HG03025 (cell line): Measurements from ENCODE around the gene HIC1.

ENCODE experiments used
- ATAC-seq: cut with Tn5 transposase; IDR thresholded peaks from one replicate; pipeline ENCODE4 v1.9.1; 2021; ENCODE audit warnings: mild to moderate bottlenecking, moderate library complexity; ENCODE audit not compliant: unreplicated experiment, low FRiP score

Gene HIC1

DNA sequence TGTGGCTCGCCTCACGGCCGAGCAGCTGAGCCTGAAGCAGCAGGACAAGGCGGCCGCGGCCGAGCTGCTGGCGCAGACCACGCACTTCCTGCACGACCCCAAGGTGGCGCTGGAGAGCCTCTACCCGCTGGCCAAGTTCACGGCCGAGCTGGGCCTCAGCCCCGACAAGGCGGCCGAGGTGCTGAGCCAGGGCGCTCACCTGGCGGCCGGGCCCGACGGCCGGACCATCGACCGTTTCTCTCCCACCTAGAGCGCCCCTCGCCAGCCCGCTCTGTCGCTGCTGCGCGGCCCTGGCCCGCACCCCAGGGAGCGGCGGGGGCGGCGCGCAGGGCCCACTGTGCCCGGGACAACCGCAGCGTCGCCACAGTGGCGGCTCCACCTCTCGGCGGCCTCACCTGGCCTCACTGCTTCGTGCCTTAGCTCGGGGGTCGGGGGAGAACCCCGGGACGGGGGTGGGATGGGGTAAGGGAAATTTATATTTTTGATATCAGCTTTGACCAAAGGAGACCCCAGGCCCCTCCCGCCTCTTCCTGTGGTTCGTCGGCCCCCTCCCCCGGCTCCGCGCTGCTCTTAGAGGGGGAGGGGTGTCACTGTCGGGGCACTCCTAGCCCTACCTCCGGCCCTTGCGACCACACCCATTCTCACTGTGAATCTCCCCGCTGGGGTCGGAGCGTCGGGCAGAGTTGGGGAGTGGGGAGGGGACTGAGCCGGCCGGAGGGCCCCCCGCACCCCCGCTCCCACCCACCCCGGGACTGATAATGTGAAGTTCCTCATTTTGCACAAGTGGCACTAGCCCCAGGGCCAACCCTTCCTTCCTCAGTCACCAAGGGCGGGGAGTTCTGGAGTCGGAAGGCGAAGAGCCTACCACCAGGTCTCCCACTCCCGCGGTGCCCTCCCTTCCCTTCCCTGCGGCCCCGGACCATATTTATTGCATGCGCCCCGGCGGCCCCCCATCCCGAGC is 4.0 kb downstream of the HIC1 start:
- ATAC-seq: no peak

DNA sequence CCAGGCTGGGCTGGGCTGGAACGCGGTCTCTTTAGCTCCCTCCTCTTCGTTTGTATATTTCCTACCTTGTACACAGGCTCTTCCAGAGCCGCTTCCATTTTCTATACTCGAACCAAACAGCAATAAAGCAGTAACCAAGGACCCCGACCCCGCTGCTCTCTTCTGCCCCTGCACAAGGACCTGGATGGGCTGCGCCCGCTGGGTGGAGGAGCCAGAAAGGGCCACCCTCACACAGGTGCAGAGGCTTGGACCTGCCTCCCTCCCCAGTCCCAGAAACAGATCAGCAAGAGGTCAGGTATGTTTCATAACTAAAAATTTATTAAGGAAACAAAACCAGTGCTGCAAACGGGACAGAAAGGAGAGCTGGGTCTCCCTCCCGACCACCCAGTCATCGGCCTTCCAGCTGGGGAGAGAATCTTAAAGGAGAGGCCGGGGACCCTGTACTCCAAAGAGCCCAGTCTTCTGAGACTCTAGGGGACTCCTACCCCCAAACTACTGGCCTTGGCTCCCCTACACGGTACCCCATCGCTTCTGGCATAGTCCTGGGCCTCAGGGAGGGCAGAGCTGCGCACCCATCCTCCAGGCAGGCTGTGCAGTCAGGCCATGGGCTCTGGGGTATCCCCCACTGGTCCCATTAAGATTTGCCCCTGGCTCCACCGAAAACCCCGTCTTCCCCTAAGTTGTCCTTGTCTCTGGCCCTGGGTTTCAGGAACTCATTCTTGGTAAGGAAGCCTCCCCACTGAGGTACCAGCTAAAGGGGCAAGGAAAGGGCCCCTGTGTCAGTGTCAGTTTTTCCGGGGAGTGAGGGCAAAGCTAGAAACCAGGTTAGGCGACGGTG is 4.9 kb downstream of the HIC1 start:
- no peak for ATAC-seq

DNA sequence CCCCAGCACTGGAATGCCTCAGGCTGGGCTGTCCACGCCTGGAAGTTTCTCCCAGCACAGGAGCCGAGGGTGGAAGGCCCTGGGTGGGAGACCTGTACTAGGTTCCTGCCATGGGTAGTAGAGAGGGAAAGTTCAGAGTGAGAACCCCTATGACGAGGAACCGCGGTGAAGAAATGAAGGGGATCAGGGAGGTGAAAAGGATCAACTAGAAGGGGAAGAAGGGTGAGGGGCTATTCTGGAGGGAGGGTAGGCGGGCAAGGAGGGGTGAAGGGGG is 5.4 kb downstream of the HIC1 start:
- no peak for ATAC-seq

DNA sequence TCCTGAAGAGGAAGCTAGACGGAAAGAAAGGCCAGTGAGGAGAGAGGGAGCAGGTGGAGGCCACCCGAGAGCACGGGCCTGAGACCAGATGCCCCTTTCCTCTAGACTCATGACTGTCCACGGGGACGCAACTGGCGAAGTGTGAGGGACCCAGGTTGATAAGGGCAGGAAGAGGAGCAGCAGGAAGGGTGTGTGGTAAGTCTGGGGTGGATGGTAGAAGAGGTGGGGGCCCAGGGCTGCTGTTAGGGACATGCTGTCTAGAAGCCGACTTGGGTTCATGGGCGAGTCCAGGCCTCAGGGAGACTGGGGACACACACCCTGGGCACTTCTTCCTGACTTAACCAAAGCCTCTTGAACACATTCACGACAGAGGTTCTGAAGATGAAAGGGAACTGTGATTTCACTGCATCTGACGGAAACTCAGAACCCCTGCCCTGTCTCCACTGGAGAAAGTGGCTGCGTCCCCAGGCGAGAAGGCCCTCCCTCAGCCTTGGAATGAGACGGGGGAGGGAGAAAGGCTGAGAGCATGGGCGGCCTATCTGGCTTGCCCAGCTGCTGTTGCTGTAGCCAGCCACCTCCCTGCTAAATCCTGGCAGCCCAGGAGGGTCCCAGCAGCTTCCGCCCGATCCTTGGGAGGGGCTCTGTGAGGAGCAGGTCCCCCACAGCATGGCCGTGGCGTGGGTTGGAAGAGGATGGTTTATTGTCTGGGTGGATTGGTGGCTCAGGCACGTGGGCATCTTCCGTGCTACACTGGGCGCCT is 6.0 kb downstream of the HIC1 start:
- no peak for ATAC-seq

DNA sequence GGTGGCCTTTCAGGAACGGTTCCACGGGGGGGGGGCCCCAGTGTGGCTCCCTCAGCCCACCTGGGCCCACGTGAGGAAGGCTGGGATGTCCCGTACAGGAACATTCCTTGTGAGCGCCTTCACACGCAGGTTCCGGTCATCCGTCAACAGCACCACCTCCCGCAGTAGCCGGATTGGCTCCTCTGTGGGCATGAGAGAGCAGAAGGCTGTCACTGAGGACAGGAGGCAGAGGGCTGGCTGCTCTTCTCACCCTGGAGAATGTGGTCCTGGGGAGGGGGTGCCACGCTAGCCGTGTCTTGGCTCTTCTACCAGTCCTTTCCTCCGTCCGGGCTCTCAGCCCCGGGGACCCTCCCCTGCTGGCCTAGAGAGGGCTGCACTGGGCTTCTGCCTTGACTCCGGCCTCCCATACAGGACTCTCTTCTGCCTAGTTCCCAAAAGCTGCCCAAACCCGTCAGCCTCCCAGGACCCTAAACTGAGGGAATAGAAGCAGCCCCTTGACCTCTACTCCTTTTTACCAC is 6.6 kb downstream of the HIC1 start:
- no peak for ATAC-seq

DNA sequence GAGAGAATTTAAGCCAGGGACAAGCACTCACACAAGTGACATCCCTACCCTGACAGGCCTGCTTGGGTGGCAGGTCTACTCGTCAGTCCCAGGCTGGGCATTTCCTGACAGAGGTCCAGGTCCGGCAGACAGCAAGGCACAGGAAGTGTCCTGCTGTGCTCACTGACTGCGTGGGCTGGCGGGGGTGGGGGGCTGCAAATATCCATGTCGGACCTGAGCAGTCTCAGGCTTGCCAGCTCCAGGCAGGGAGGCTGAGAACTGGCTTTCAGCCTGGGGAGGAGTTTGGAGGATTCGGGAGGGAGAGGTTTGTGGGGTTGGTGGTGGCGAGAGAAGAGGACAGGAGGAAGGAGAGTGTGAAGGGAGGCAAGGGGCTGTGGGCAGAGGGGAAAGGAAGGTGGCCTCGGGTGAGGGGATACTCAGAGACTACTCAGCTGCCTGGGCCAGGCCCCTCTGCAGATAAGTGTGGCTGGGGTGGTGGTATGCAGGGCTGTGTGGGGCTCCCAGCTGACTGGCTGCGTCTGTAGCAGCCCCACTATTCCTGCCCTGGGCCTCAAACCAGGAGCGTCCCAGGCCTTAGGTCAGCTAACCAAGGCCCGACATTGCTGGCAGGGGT is 7.8 kb downstream of the HIC1 start:
- no peak for ATAC-seq

DNA sequence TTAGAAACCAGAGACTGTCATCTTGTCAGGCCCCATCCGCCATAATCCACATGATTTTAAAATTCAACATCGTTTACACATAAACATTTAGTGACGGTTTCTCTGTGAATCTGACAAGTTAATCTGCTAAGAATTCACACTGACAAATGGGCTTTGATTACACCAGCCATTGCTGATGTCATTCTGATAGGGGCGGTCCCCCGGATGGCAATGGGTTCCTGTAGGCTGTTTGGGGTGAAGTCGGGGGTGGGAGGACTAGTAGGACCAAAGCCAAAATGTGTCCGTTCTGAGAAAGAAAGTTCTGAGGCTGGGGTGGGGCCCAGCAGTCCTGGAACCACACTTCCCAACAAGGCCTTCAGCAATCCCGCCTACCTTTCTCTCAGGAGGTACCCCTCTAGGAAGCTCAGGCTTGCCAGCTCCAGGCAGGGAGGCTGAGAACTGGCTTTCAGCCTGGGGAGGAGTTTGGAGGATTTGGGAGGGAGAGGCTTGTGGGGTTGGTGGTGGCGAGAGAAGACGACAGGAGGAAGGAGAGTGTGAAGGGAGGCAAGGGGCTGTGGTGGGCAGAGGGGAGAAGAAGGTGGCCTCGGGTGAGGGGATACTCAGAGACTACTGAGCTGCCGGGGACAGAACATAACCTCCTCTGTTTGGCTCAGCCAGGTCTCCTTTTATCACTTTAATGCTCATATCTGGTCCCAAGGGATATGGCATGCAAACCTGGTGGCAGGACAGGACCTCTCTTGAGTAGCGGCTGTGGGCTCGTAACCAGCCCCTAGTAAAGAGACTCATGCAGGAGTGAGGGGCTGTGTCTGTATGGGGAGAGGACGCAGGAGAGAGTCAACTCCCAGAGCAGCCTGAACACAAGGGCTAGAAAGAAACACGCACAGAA is 8.6 kb downstream of the HIC1 start:
- no peak for ATAC-seq

DNA sequence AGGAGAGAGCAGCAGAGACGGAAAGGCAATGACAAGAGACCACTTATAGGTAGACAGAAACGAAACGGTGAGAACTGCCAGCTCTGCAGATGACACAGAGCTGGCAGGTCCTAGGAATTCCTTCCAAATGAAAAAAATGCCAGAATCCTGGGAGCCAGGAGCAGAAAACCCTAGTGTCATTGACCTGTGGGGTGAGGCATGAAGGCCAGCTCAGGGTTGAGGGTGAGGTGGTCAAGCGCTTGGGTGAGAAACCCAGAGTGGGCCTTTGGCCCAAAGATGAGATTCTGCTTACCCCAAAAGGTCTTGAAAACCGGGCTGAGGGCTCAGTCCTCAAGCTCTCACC is 9.2 kb downstream of the HIC1 start:
- ATAC-seq: no peak

DNA sequence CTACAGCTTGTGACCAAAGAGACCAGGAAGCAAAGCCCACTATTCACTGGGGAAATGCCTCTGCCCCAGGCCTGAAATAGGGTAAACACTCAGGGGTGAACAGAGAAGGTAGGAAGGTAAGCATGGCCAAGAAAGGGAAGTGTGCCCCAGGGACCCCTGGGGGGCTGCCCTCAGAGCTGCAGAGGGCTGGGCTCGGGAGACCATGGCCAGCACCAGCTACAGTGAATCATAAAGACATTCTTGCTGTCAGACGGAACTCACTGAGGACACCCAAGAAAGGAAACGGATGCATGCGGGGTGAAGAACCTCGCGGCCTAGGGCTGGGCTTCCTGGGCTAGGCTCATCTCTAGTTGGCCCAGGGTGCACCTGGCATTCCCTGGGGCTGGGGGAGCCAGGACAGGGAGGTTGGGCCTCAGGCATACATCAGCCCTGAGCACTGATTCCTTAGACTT is 9.6 kb downstream of the HIC1 start:
- no peak for ATAC-seq

DNA sequence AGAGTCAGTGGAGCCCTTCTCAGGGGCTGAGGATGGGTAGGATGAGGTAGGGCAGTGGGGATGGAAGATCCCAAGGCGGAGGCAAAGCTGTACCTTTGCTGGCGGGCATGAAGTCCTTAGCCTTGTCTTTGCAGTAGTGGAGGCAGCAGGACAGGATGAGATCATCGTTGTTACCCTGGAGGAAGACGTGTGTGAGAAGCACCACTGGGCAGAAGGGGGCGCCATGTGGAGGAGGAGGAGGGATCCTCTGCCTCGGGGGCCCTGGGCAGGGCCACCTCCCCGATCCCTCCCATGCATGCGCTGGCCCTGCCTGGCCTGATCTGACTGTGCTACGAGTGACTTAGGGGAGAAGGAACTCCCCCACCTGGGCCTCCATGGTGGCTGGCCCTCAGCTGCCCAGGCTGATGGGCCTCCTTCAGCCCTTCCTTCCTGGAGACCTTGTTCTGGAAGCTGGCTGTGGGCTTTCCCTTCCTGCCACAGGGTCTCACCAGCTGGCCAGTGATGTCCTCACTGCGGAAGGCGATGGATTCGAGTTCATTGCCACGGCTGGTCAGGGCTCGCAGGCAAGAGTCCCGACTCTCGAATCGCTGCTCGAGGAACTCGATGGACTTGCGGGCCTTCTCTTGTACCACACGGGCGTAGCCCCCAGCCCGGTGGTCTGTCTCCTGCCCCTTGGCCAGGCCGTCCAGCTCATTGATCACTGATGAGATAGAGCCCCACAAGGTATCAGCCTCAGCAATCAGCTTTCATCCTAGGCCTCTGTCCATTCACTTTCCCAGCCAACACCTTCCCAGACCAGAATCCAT is 10.3 kb downstream of the HIC1 start:
- ATAC-seq: no peak

DNA sequence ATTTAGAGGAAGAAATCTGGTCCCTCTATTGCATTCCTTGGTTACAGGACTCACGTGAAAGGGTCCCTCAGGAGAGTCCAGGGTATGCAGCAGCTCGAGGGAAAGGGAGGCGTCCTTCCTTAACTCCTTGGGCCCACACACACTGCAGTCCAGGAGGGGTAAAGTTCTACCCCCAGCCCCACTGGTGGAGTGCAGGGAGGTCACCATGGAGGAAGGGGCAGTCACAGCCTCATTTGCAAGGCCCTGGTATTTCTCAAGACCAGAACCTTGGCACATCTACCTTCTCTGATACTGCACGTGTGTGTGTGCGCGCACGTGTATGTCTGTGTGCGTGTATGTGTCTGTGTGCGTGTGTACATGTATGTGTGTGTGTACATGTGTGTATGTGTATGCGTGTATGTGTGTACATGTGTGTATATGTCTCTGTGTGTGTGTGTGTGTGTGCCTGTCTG is 11.1 kb downstream of the HIC1 start:
- ATAC-seq: no peak

DNA sequence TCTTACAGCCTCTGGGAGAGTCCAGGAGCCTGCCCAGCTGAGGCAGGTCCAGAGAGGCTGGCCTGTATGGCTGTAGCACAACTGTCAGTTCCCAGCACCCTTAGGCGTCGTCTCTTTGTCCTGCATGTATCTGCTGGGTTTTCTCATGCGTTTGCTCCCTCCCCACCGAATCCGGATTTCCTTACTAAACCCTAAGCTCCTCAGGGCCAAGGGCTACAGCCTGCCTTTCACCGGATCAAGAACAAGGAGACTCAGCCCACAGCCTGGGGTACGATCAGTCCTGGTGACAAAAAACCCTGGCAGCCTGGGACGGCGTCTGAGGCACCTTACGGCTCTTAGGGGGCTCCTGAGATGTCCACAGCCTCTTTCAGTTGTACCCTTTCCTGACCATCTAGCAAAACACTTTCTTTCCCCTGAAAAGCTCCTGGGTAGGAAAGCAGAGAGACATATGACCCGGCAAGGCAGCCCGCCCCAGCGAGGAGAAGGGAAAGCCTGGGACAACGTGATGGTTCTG is 12.2 kb downstream of the HIC1 start:
- no peak for ATAC-seq

DNA sequence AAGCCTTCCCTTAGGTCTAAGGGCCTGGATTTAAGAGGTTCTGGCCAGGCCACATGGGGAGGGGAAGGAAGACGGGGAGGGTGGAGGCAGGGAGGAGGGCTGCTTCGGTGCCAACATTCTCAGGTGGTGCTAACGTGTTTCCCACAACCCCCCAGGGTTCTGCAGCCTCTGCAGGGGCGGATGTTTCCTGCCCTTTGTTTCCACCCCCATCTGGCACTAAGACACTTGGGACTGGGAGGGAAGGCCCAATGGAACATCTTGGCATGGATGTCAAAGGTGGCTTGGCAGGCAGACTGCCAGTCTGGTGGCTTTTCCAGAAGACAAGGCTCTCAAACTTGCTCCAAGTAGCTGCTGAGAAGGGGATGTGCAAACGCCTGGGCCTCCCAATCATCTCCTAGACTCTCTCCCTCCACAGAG is 12.7 kb downstream of the HIC1 start:
- ATAC-seq: no peak

DNA sequence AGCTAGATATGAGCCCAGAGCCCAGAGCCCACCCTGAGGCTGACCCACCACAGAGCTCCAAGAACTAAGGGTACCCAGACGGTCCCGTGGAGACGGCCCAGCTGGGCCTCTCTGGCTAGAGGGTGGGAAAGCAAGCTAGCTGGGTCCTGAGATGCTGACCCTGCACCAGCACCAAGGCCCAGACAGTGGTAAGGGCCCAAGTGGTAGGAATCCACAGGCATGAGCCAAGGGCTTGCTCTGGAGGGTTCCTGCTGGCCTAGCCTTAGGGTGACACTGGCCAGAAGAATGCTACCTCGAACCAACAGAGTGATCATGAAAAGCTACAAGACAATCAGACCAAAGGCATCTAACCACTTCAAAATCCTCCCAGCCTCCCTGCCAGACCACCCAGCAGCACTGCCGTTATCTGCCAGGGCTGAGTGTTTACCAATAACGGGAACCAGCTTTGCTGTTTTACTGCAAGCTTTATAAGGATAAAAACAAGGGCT is 13.2 kb downstream of the HIC1 start:
- ATAC-seq: no peak

DNA sequence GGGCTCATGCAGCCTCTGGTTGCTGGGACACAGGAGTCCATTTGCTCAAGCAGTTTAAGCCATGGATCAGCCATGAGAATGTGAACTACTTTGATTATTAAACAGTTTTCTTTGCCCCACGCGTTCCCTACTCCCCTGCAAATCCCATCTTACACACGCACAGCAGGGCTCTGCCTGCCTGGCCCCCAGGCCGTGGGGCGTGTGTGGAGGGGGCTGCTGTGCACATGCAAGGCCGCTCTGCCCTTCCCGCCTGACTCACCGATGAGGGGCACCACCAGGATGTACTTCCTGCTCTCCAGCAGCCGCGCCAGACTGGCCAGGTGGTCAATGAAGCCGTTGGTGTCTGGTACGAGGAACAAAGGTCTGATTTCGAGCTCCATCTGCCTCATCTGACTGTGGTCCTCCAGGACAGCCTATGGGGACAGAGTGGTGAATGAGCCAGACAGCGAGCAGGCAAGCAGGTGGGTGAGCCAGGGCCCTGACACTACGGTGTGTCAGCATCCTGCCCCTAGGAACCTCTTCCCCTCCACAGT is 13.7 kb downstream of the HIC1 start:
- no peak for ATAC-seq

DNA sequence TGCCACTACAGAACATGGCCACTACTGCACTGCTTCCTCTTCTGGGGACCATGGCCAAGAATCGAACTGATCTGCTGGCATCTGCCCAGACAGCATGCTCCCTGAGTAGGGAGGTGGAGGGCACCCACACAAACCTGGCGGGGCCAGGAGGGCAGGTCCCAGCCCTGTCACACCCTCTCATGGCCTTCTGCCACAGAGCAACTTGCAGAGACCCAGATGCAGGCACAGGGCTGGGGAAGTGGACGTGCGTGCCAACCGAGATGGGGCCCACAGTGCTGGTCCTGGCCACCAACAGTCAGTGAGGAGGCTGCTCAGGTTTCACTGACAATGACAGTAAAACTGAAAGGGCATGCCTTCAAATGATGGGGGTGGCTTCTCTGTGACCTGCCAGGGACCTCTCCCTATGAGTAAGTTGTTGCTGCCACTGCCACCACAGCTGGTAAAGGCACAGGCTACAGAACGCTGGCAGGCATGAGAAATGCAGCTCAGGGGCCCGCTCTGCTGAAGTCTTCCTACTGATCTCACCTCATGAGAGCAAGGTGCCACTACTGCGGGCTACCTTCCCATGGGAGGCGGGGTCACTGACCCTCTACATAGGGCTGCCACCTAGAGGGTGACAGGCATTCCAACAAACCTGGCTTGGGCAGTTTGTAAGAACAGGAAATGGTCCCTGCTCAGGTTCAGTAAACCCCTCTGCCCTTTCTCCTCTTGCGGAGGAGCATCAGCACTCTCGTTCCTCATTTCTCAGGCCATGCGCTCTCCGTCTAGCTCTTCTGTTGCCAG is 15.5 kb downstream of the HIC1 start:
- ATAC-seq: peak; percentile 52

DNA sequence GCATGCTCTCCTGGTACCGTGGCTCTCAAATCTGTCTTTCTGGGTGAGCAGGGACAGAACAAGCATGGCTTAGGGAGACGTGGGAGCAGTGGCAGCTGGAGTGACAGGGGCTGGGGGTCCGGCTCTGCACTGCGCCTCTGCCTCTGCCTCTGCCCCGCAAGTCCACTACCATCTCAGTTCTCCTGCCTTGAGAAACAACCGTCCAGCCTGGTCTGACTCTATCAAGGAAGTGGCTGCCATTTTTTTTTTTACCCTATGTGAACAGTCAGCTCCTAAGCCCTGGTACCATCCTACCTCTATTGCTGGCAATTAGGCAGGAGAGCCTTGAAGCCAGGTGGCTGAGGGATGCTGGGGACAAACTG is 16.1 kb downstream of the HIC1 start:
- no peak for ATAC-seq
